ENCODE measurements around the gene RAB5B.

- TF ChIP-seq POLR2A (IDR thresholded peaks at IDR 0.05) (no peak), CTCF (IDR thresholded peaks at IDR 0.05) (peak; percentile 57 to 72 (median 64))
These were observed 55.9 kb downstream of the RAB5B start for GRCh38 chr12:56029666-56030293.

Data from testis (tissue), 2 donors.